PFSK-1 (cell line): Measurements from ENCODE around the gene ZDHHC17.

ENCODE experiments used
- POLR2AphosphoS5 ChIP-seq: IDR thresholded peaks from 2 replicates; pipeline ENCODE4 v1.6.1; 2012; ENCODE audit warnings: low read depth, mild to moderate bottlenecking, control low read depth, low read length, moderate library complexity
- SIN3A ChIP-seq: IDR thresholded peaks from 2 replicates; pipeline ENCODE4 v1.6.1; 2012; ENCODE audit warnings: mild to moderate bottlenecking, low read length, moderate library complexity, borderline replicate concordance; ENCODE audit not compliant: insufficient read depth
- TAF1 ChIP-seq: IDR thresholded peaks from 2 replicates; pipeline ENCODE4 v1.6.1; 2012; ENCODE audit warnings: low read length, control low read depth, borderline replicate concordance; ENCODE audit not compliant: insufficient read depth

DNA sequence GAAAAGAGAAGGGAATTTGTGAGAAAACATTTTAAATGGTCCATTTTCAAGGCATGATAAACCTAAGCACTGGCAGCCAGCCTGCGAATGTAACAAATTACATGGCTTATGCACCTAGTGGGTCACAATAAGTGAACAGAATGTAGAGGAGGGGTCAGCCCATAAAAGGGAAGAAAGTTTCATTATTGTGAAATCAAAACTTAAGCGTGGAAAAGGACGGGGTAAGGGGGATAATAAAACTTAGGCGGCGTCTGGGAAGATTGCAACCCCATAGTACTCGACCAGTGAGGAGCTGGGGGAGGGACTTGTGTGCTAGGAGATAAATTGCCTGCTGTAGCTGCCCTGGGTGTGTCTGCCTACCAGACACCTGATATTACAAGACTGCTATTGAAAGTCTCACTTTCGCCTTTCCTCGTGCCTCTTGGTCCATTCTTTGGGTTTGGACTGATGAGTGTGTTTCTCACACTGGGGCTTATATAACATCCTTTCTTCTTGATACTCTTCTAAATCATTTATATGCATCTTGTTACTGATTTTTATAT lies 40.6 kb downstream of the ZDHHC17 start:
- TF ChIP-seq POLR2AphosphoS5 = no peak
- TF ChIP-seq TAF1 = no peak
- no peak for TF ChIP-seq SIN3A
